GM23338 (cell line): ENCODE measurements around the gene RIC1.

Experiments used
- CREB1 ChIP-seq: fragments of 250-450 bp; sonication (Bioruptor Pico); IDR thresholded peaks from 2 replicates; pipeline ENCODE4 v1.5.0; 2020; ENCODE audit warnings: low read depth, mild to moderate bottlenecking, moderate library complexity
- EZH2 ChIP-seq: fragments of 200-600 bp; sonication (generic); IDR thresholded peaks from one replicate; pipeline ENCODE4 v1.8.0; 2017; ENCODE audit warnings: antibody characterized with exemption, mild to moderate bottlenecking, low read depth; ENCODE audit not compliant: unreplicated experiment
- EZH2phosphoT487 ChIP-seq: fragments of 200-600 bp; sonication (generic); IDR thresholded peaks from one replicate; pipeline ENCODE4 v1.8.1; 2018; ENCODE audit warnings: antibody characterized with exemption; ENCODE audit not compliant: unreplicated experiment
- POLR2AphosphoS5 ChIP-seq: IDR thresholded peaks from 2 replicates; pipeline ENCODE4 v1.6.1; 2016; ENCODE audit warnings: antibody characterized with exemption, low read depth
- REST ChIP-seq: IDR thresholded peaks from one replicate; pipeline ENCODE4 v1.6.1; 2018; ENCODE audit warnings: antibody characterized with exemption; ENCODE audit not compliant: unreplicated experiment
- STAT1 ChIP-seq: IDR thresholded peaks from one replicate; pipeline ENCODE4 v1.6.1; 2016; ENCODE audit warnings: antibody characterized with exemption; ENCODE audit not compliant: unreplicated experiment
- ZNF114 ChIP-seq: fragments of 250-450 bp; sonication (Bioruptor Pico); IDR thresholded peaks from 2 replicates; pipeline ENCODE4 v1.5.0; 2020; ENCODE audit warnings: mild to moderate bottlenecking, moderate library complexity
- TF ChIP-seq, protein P1 (sequence below), 2 experiments: fragments of 200-600 bp in 1 of 2; sonication (generic) in 1 of 2; conservative IDR thresholded peaks; 2 replicates each; pipeline versions ENCODE4 v1.5.1 to v1.6.1; 2016 to 2017; ENCODE audit warnings: antibody characterized with exemption in 2 of 2, low read depth in 2 of 2, mild to moderate bottlenecking in 2 of 2, moderate library complexity in 1 of 2

DNA sequence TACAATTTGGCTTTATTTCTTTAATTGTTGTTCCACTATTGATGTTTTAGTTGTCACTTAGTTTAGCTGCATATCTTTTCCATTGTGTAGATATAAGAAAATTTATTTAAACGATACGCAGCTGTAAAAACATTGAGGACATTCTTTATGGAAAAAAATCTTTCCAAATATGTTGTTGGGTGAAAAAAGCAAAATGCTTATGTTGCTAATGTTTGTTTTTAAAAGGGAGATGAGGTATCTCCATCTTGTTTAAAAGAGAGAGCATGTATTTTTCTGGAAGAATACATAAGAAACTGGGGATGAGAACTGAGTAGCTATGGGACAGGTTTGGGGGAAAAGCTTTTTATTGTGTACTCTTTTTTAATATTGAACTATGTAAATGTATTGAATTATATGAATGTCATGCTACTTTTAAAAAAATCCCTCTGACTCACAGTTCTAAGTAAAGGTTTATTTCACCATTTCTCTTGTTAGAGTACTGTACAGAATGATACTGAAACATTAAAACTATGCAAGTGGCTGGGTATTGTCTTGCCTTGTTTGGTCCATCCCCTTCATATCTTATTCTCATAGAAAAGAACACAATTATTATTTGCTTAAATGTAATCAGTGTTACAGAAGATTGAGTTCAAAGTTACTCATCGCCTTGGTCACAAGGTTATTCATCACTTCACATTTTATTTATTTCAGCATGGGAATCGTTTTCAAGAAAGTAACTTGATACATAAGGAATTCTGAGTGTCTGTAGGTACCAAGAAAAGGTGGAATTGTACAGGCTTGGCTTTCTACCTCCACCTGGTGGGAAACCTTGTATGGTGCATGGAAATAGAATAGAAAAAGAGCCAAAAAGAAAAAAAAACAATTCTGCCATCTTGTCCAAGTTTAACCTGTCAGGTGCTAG, 85.8 kb downstream of the RIC1 start:
- TF ChIP-seq, protein P1, sequence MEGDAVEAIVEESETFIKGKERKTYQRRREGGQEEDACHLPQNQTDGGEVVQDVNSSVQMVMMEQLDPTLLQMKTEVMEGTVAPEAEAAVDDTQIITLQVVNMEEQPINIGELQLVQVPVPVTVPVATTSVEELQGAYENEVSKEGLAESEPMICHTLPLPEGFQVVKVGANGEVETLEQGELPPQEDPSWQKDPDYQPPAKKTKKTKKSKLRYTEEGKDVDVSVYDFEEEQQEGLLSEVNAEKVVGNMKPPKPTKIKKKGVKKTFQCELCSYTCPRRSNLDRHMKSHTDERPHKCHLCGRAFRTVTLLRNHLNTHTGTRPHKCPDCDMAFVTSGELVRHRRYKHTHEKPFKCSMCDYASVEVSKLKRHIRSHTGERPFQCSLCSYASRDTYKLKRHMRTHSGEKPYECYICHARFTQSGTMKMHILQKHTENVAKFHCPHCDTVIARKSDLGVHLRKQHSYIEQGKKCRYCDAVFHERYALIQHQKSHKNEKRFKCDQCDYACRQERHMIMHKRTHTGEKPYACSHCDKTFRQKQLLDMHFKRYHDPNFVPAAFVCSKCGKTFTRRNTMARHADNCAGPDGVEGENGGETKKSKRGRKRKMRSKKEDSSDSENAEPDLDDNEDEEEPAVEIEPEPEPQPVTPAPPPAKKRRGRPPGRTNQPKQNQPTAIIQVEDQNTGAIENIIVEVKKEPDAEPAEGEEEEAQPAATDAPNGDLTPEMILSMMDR (conservative IDR thresholded peaks at IDR 0.05; ENCODE audit: low read depth in 2 of 2), result peak; percentile 49 to 60
- TF ChIP-seq CREB1 (no peak), ZNF114 (CRISPR knock-in tag) (no peak), EZH2phosphoT487 (no peak), EZH2 (no peak), STAT1 (no peak), REST (no peak), POLR2AphosphoS5 (no peak)
